Measurements from ENCODE around the gene CHCHD3. TPM values are rescaled to one million over a fixed set of nuclear protein-coding genes. Genes with fewer than 3 reads are reported as not detected.

The CHCHD3 gene
- total and polyA plus RNA-seq, 7 experiments from 2014 or later: 25.6 to 49.7 (median 38.6) TPM

GRCh38 chr7:132993377-132994013 is 88.4 kb downstream of the CHCHD3 start:
- H3K27me3 ChIP-seq (ENCODE audit: control insufficient read depth in 2 of 2, insufficient read depth in 2 of 2, low read length in 2 of 2): no peaks in the 10 kb centered on the region
- Mint-ChIP-seq H3K4me1 (peaks cover 0 to 49% (median 39%) of the 10 kb centered on the region in 7 donors), H3K4me3 (peak overlapping the region in 1 of 10 donors; percentile 11), H3K36me3 (peaks cover 0 to 28% (median 15%) of the 10 kb centered on the region in 5 donors), H3K27me3 (no peaks in the 10 kb centered on the region), H3K27ac (no peak overlapping the region), H3K9me3 (peaks cover 0 to 1% (median 0%) of the 10 kb centered on the region in 11 donors)
- H3K9me3 ChIP-seq (ENCODE audit: control insufficient read depth in 2 of 3, low read length in 3 of 3): no peaks in the 10 kb centered on the region
- no peaks in the 10 kb centered on the region for H3K4me1 ChIP-seq (ENCODE audit: control insufficient read depth in 2 of 2, insufficient read depth in 2 of 2, low read length in 2 of 2)
- H3K4me3 ChIP-seq (ENCODE audit: low read length): no peak overlapping the region
- H3K36me3 ChIP-seq (ENCODE audit: control insufficient read depth in 2 of 3, insufficient read depth in 3 of 3, low read length in 3 of 3): no peaks in the 10 kb centered on the region
- ATAC-seq (no peak), DNase-seq (no peak)
- CTCF ChIA-PET: no interaction called here
- no peak overlapping the region for H3K27ac ChIP-seq (ENCODE audit: low read depth, low read length)
- POLR2A ChIA-PET: no interaction called here
- intact Hi-C loops (cut with micrococcal nuclease): no loop called here

GRCh38 chr7:132991615-132992587 is 90.0 kb downstream of the CHCHD3 start:
- Histone ChIP-seq H3K4me1 (ENCODE audit: control insufficient read depth in 2 of 2, insufficient read depth in 2 of 2, low read length in 2 of 2) (no peaks in the 10 kb centered on the region), H3K27me3 (ENCODE audit: control insufficient read depth in 2 of 2, insufficient read depth in 2 of 2, low read length in 2 of 2) (no peaks in the 10 kb centered on the region), H3K4me3 (ENCODE audit: low read length) (no peak overlapping the region), H3K9me3 (ENCODE audit: control insufficient read depth in 2 of 3, low read length in 3 of 3) (no peaks in the 10 kb centered on the region), H3K36me3 (ENCODE audit: control insufficient read depth in 2 of 3, insufficient read depth in 3 of 3, low read length in 3 of 3) (no peaks in the 10 kb centered on the region), H3K27ac (ENCODE audit: low read depth, low read length) (no peak overlapping the region)
- ChIA-PET CTCF (no interaction called here), POLR2A (interaction anchor here (0.6 kb wide), 1 partner anchor 37 kb away, joined by 3 read pairs; no protein-coding TSS in a partner anchor)
- intact Hi-C loops (cut with micrococcal nuclease): no loop called here
- Mint-ChIP-seq H3K27me3 (no peaks in the 10 kb centered on the region), H3K9me3 (peaks cover 0 to 6% (median 0%) of the 10 kb centered on the region in 11 donors), H3K36me3 (peaks cover 0 to 37% (median 20%) of the 10 kb centered on the region in 5 donors), H3K27ac (no peak overlapping the region), H3K4me1 (peaks cover 0 to 47% (median 33%) of the 10 kb centered on the region in 7 donors), H3K4me3 (no peak overlapping the region)
- no peak for ATAC-seq
- no peak for DNase-seq

- ATAC-seq: no peak
- peaks cover 0 to 43% (median 32%) of the 10 kb centered on the region in 5 donors for H3K36me3 Mint-ChIP-seq
- Histone ChIP-seq H3K27me3 (ENCODE audit: control insufficient read depth in 2 of 2, insufficient read depth in 2 of 2, low read length in 2 of 2) (no peaks in the 10 kb centered on the region), H3K9me3 (ENCODE audit: control insufficient read depth in 2 of 3, low read length in 3 of 3) (no peaks in the 10 kb centered on the region), H3K27ac (ENCODE audit: low read depth, low read length) (no peak overlapping the region), H3K4me3 (ENCODE audit: low read length) (no peak overlapping the region), H3K36me3 (ENCODE audit: control insufficient read depth in 2 of 3, insufficient read depth in 3 of 3, low read length in 3 of 3) (no peaks in the 10 kb centered on the region), H3K4me1 (ENCODE audit: control insufficient read depth in 2 of 2, insufficient read depth in 2 of 2, low read length in 2 of 2) (no peaks in the 10 kb centered on the region)
- CTCF ChIA-PET: no interaction called here
- no peak overlapping the region for H3K4me3 Mint-ChIP-seq
- H3K27ac Mint-ChIP-seq: no peak overlapping the region
- POLR2A ChIA-PET: no interaction called here
- intact Hi-C loops (cut with micrococcal nuclease): no loop called here
- H3K4me1 Mint-ChIP-seq: peaks cover 0 to 21% (median 13%) of the 10 kb centered on the region in 7 donors
- no peaks in the 10 kb centered on the region for H3K27me3 Mint-ChIP-seq
- H3K9me3 Mint-ChIP-seq: peaks cover 0 to 9% (median 0%) of the 10 kb centered on the region in 11 donors
- no peak for DNase-seq
Measured at GRCh38 chr7:132988117-132988516, 93.8 kb downstream of the CHCHD3 start.

- DNase-seq (no peak), ATAC-seq (no peak)
- intact Hi-C loops (cut with micrococcal nuclease): no loop called here
- no peaks in the 10 kb centered on the region for H3K36me3 ChIP-seq (ENCODE audit: control insufficient read depth in 2 of 3, insufficient read depth in 3 of 3, low read length in 3 of 3)
- peaks cover 0 to 19% (median 7%) of the 10 kb centered on the region in 5 donors for H3K36me3 Mint-ChIP-seq
- no peak overlapping the region for H3K4me3 Mint-ChIP-seq
- ChIA-PET CTCF (no interaction called here), POLR2A (no interaction called here)
- no peaks in the 10 kb centered on the region for H3K27me3 ChIP-seq (ENCODE audit: control insufficient read depth in 2 of 2, insufficient read depth in 2 of 2, low read length in 2 of 2)
- H3K27ac ChIP-seq (ENCODE audit: low read depth, low read length): no peak overlapping the region
- no peak overlapping the region for H3K4me3 ChIP-seq (ENCODE audit: low read length)
- peaks cover 4 to 21% (median 5%) of the 10 kb centered on the region in 7 donors for H3K4me1 Mint-ChIP-seq
- H3K27me3 Mint-ChIP-seq: no peaks in the 10 kb centered on the region
- no peaks in the 10 kb centered on the region for H3K9me3 ChIP-seq (ENCODE audit: control insufficient read depth in 2 of 3, low read length in 3 of 3)
- H3K9me3 Mint-ChIP-seq: peaks cover 0 to 3% (median 0%) of the 10 kb centered on the region in 11 donors
- H3K4me1 ChIP-seq (ENCODE audit: control insufficient read depth in 2 of 2, insufficient read depth in 2 of 2, low read length in 2 of 2): no peaks in the 10 kb centered on the region
- peak overlapping the region in 2 of 9 donors; percentile 13 to 21 for H3K27ac Mint-ChIP-seq
Measured at GRCh38 chr7:132980402-132980801, 101.5 kb downstream of the CHCHD3 start.

GRCh38 chr7:132979524-132979923 is 102.4 kb downstream of the CHCHD3 start:
- peak overlapping the region in 2 of 9 donors; percentile 34 to 45 for H3K27ac Mint-ChIP-seq
- CTCF ChIA-PET: no interaction called here
- H3K27me3 Mint-ChIP-seq: no peaks in the 10 kb centered on the region
- peaks cover 0 to 28% (median 13%) of the 10 kb centered on the region in 5 donors for H3K36me3 Mint-ChIP-seq
- DNase-seq: no peak
- no peak overlapping the region for H3K4me3 Mint-ChIP-seq
- H3K4me1 Mint-ChIP-seq: peaks cover 4 to 21% (median 5%) of the 10 kb centered on the region in 7 donors
- Histone ChIP-seq H3K27ac (ENCODE audit: low read depth, low read length) (no peak overlapping the region), H3K36me3 (ENCODE audit: control insufficient read depth in 2 of 3, insufficient read depth in 3 of 3, low read length in 3 of 3) (peaks cover 0 to 5% (median 0%) of the 10 kb centered on the region in 3 experiments), H3K27me3 (ENCODE audit: control insufficient read depth in 2 of 2, insufficient read depth in 2 of 2, low read length in 2 of 2) (no peaks in the 10 kb centered on the region), H3K4me1 (ENCODE audit: control insufficient read depth in 2 of 2, insufficient read depth in 2 of 2, low read length in 2 of 2) (no peaks in the 10 kb centered on the region), H3K9me3 (ENCODE audit: control insufficient read depth in 2 of 3, low read length in 3 of 3) (no peaks in the 10 kb centered on the region), H3K4me3 (ENCODE audit: low read length) (no peak overlapping the region)
- no peak for ATAC-seq
- H3K9me3 Mint-ChIP-seq: peaks cover 0 to 3% (median 0%) of the 10 kb centered on the region in 11 donors
- intact Hi-C loops (cut with micrococcal nuclease): no loop called here
- POLR2A ChIA-PET: no interaction called here

- CTCF ChIA-PET: no interaction called here
Measured at GRCh38 chr7:132977234-132977633, 104.7 kb downstream of the CHCHD3 start.

More at GRCh38 chr7:132977234-132977633, 104.7 kb downstream of the CHCHD3 start:
- H3K27ac Mint-ChIP-seq: no peak overlapping the region
- DNase-seq (no peak), ATAC-seq (no peak)
- peaks cover 6 to 43% (median 30%) of the 10 kb centered on the region in 5 donors for H3K36me3 Mint-ChIP-seq
- no peak overlapping the region for H3K4me3 Mint-ChIP-seq
- H3K4me1 Mint-ChIP-seq: peaks cover 4 to 21% (median 7%) of the 10 kb centered on the region in 7 donors
- H3K4me1 ChIP-seq (ENCODE audit: control insufficient read depth in 2 of 2, insufficient read depth in 2 of 2, low read length in 2 of 2): no peaks in the 10 kb centered on the region
- intact Hi-C loops (cut with micrococcal nuclease): no loop called here
- H3K27me3 ChIP-seq (ENCODE audit: control insufficient read depth in 2 of 2, insufficient read depth in 2 of 2, low read length in 2 of 2): no peaks in the 10 kb centered on the region
- H3K9me3 Mint-ChIP-seq: no peaks in the 10 kb centered on the region
- H3K27me3 Mint-ChIP-seq: no peaks in the 10 kb centered on the region
- H3K4me3 ChIP-seq (ENCODE audit: low read length): no peak overlapping the region
- POLR2A ChIA-PET: no interaction called here
- no peaks in the 10 kb centered on the region for H3K9me3 ChIP-seq (ENCODE audit: control insufficient read depth in 2 of 3, low read length in 3 of 3)
- H3K27ac ChIP-seq (ENCODE audit: low read depth, low read length): no peak overlapping the region
- H3K36me3 ChIP-seq (ENCODE audit: control insufficient read depth in 2 of 3, insufficient read depth in 3 of 3, low read length in 3 of 3): peaks cover 0 to 15% (median 0%) of the 10 kb centered on the region in 3 experiments
